CD8-positive, alpha-beta memory T cell (primary cell): ENCODE data around the gene PLD4. TPM values are rescaled to one million over a fixed set of nuclear protein-coding genes. Genes with fewer than 3 reads are reported as not detected.

Experiments used
- CTCF ChIA-PET: fragments of 350-600 bp; sonication (Branson Sonifier 250); formaldehyde crosslinking; loops from one replicate; lab custom pipeline; 2021; ENCODE audit warnings: antibody characterized with exemption; lab: Charles Lee
- POLR2A ChIA-PET: fragments of 350-600 bp; sonication (Branson Sonifier 250); formaldehyde crosslinking; loops from one replicate; lab custom pipeline; 2021; ENCODE audit warnings: antibody characterized with exemption; lab: Charles Lee
- DNase-seq, 5 donors: peaks; one replicate each; pipeline versions ENCODE4 v3.0.0 to v3.0.0-alpha.2; 2020 to 2022; ENCODE audit warnings: mixed read lengths in 1 of 5
- H3K27ac ChIP-seq: one replicate; pipeline ENCODE4 v1.7.0; 2013; ENCODE audit warnings: low read depth, mild to moderate bottlenecking, low read length, moderate library complexity
- H3K27me3 ChIP-seq: 2 replicates; pipeline ENCODE4 v1.7.0; 2013; ENCODE audit warnings: low read length, mild to moderate bottlenecking; ENCODE audit not compliant: insufficient read depth, poor library complexity, severe bottlenecking
- H3K36me3 ChIP-seq: 2 replicates; pipeline ENCODE4 v1.7.0; 2013; ENCODE audit warnings: mild to moderate bottlenecking, low read length, moderate library complexity; ENCODE audit not compliant: insufficient read depth
- H3K4me1 ChIP-seq: 2 replicates; pipeline ENCODE4 v1.7.0; 2013; ENCODE audit warnings: mild to moderate bottlenecking, low read length, moderate library complexity; ENCODE audit not compliant: insufficient read depth
- H3K4me3 ChIP-seq: 2 replicates; pipeline ENCODE4 v1.7.0; 2013; ENCODE audit warnings: mild to moderate bottlenecking, low read length
- H3K9me3 ChIP-seq: 2 replicates; pipeline ENCODE4 v1.7.0; 2013; ENCODE audit warnings: mild to moderate bottlenecking, low read length
- H3K27ac Mint-ChIP-seq, 8 donors: one replicate each; pipeline ENCODE4 v1.8.0; 2020 to 2021; ENCODE audit warnings: mixed read lengths in 8 of 8, mild to moderate bottlenecking in 6 of 8, inconsistent platforms in 3 of 8, moderate library complexity in 3 of 8
- H3K27me3 Mint-ChIP-seq, 2 donors: one replicate each; pipeline ENCODE4 v1.8.0; 2020 to 2021; ENCODE audit warnings: mixed read lengths in 2 of 2, mild to moderate bottlenecking in 1 of 2, moderate library complexity in 1 of 2
- H3K36me3 Mint-ChIP-seq, 3 donors: one replicate each; pipeline ENCODE4 v1.8.0; 2020 to 2021; ENCODE audit warnings: mixed read lengths in 3 of 3, inconsistent platforms in 1 of 3, mild to moderate bottlenecking in 1 of 3
- H3K4me1 Mint-ChIP-seq, 3 donors: one replicate each; pipeline ENCODE4 v1.8.0; 2020 to 2021; ENCODE audit warnings: mixed read lengths in 3 of 3, inconsistent platforms in 1 of 3, mild to moderate bottlenecking in 1 of 3
- H3K4me3 Mint-ChIP-seq, 7 donors: one replicate each; pipeline ENCODE4 v1.8.0; 2020 to 2021; ENCODE audit warnings: mixed read lengths in 7 of 7, mild to moderate bottlenecking in 6 of 7, moderate library complexity in 4 of 7, inconsistent platforms in 2 of 7
- H3K9me3 Mint-ChIP-seq, 5 donors: one replicate each; pipeline ENCODE4 v1.8.0; 2020 to 2022; ENCODE audit warnings: mixed read lengths in 5 of 5, mild to moderate bottlenecking in 3 of 5, moderate library complexity in 2 of 5, inconsistent platforms in 1 of 5
- polyA plus RNA-seq: library from polyadenylated mRNA; unstranded; fragments of 300-500 nt; fragmentation: Illumina TruSeq; gene quantifications from one replicate; pipeline ENCODE4 v1.2.3, GENCODE V29; 2021
- total RNA-seq, 2 experiments: library from RNA; stranded (reverse); gene quantifications; one replicate each; pipeline ENCODE4 v1.2.3, GENCODE V29; 2021

PLD4 gene, protein sequence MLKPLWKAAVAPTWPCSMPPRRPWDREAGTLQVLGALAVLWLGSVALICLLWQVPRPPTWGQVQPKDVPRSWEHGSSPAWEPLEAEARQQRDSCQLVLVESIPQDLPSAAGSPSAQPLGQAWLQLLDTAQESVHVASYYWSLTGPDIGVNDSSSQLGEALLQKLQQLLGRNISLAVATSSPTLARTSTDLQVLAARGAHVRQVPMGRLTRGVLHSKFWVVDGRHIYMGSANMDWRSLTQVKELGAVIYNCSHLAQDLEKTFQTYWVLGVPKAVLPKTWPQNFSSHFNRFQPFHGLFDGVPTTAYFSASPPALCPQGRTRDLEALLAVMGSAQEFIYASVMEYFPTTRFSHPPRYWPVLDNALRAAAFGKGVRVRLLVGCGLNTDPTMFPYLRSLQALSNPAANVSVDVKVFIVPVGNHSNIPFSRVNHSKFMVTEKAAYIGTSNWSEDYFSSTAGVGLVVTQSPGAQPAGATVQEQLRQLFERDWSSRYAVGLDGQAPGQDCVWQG
- total RNA-seq (under 1 TPM in 1 of 2 experiments, not detected in 1; 0.04 TPM), polyA plus RNA-seq (not detected)

DNA sequence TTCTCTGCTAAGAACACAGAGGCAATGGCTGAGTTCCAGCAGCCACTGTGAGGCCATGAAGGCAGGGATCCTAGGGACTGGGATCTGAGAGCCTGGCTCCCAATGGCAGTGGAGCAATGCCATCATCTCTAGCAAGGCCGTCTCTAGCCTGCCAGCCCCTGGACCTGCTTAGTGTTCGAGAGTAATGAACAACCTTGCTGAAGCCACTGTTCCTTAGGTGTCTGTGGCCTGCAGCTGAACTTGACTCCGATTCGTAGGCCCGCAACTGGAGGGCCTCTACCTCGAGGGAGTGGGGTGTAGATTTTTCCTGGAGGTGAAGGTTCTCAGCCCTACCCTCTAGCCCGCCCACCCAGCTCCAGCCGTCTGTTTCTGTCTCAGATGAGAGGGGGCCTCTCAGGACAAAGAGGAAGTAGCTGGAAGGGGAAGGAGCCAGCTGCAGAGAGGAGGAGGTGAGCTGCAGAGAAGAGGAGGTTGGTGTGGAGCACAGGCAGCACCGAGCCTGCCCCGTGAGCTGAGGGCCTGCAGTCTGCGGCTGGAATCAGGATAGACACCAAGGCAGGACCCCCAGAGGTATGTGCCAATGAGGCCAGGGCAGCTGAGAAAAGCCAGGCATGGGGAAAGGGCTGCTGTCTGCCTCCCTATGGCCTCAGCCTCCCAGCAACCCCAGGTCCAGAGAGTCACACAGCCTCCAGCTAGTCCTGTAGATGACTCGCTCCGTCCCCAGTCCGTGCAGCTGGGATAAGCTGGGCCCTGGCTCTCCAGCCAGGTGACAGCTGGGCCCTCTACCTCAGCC, at the start of gene PLD4:
Gene PLD4 (plus strand): TSS at position 459 of the 793 bp plus-strand sequence. CDS start 2,262 bp downstream, outside the sequence.
- no peaks in the 10 kb centered on the region for H3K9me3 Mint-ChIP-seq
- Histone ChIP-seq H3K4me1 (no peaks in the 10 kb centered on the region), H3K27me3 (no peaks in the 10 kb centered on the region), H3K27ac (no peak within 1 kb of the TSS), H3K9me3 (no peaks in the 10 kb centered on the region), H3K36me3 (no peaks in the 10 kb centered on the region), H3K4me3 (no peak within 1 kb of the TSS)
- POLR2A ChIA-PET: no interaction called here
- H3K27me3 Mint-ChIP-seq: peaks cover 4 to 7% of the 10 kb centered on the region in 2 donors
- H3K36me3 Mint-ChIP-seq: no peaks in the 10 kb centered on the region
- no peak for DNase-seq
- H3K4me1 Mint-ChIP-seq: no peaks in the 10 kb centered on the region
- H3K4me3 Mint-ChIP-seq: peak within 1 kb of the TSS in 1 of 7 donors; percentile 19
- CTCF ChIA-PET: no interaction called here
- no peak within 1 kb of the TSS for H3K27ac Mint-ChIP-seq

DNA sequence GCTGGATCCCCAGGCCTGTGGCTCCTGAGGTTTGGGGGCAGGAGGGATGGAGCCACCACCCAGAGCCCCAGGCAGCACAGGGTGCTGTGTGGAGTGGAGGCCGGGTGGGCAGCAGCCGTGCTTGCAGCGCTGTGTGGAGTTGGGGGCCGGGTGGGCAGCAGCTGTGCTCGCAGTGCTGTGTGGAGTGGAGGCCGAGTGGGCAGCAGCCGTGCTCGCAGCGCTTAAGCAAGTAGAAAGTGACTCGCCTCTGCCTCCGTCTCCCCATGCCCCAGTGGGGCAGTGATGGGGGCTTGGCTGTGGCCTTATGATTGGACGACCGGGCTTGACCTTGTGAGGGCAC, 49.3 kb upstream of the PLD4 start:
- POLR2A ChIA-PET: no interaction called here
- CTCF ChIA-PET: no interaction called here
- H3K27ac Mint-ChIP-seq: no peak overlapping the region

DNA sequence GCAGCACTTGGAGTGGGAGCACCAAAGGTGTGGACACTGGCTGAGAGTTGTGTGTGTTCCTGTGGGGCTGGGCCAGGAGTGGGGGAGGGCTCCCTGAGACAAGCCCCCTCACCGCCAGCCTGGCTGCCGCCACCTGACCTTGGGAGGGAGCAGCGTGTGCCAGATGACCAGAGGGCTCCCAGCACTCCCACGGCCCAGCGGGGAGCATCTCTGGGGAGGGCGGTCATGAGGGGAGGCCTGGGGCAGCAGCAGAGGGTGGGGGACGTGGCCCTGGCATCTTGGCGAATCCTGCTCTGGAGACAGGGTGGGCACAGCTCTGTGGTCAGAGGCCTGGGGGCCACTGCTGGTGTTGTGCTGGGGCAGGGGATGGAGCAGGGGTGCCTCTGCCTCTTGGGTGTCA, 48.9 kb upstream of the PLD4 start:
- Mint-ChIP-seq H3K4me3 (no peak overlapping the region), H3K9me3 (no peaks in the 10 kb centered on the region), H3K4me1 (peaks cover 0 to 5% (median 0%) of the 10 kb centered on the region in 3 donors), H3K27ac (peak overlapping the region in 1 of 8 donors; percentile 15), H3K36me3 (peaks cover 0 to 2% (median 0%) of the 10 kb centered on the region in 3 donors), H3K27me3 (peaks cover 0 to 5% of the 10 kb centered on the region in 2 donors)
- H3K4me1 ChIP-seq: no peaks in the 10 kb centered on the region
- no peaks in the 10 kb centered on the region for H3K36me3 ChIP-seq
- H3K27ac ChIP-seq: no peak overlapping the region
- H3K4me3 ChIP-seq: no peak overlapping the region
- POLR2A ChIA-PET: no interaction called here
- no peak for DNase-seq
- H3K9me3 ChIP-seq: no peaks in the 10 kb centered on the region
- CTCF ChIA-PET: no interaction called here
- no peaks in the 10 kb centered on the region for H3K27me3 ChIP-seq

More for the DNA sequence above, 49.3 kb upstream of the PLD4 start:
- H3K27me3 ChIP-seq: no peaks in the 10 kb centered on the region
- Mint-ChIP-seq H3K4me1 (peaks cover 0 to 5% (median 0%) of the 10 kb centered on the region in 3 donors), H3K36me3 (no peaks in the 10 kb centered on the region), H3K27me3 (peaks cover 0 to 5% of the 10 kb centered on the region in 2 donors), H3K4me3 (no peak overlapping the region), H3K9me3 (no peaks in the 10 kb centered on the region)
- H3K27ac ChIP-seq: no peak overlapping the region
- no peak overlapping the region for H3K4me3 ChIP-seq
- no peaks in the 10 kb centered on the region for H3K36me3 ChIP-seq
- H3K9me3 ChIP-seq: no peaks in the 10 kb centered on the region
- H3K4me1 ChIP-seq: no peaks in the 10 kb centered on the region
- no peak for DNase-seq

DNA sequence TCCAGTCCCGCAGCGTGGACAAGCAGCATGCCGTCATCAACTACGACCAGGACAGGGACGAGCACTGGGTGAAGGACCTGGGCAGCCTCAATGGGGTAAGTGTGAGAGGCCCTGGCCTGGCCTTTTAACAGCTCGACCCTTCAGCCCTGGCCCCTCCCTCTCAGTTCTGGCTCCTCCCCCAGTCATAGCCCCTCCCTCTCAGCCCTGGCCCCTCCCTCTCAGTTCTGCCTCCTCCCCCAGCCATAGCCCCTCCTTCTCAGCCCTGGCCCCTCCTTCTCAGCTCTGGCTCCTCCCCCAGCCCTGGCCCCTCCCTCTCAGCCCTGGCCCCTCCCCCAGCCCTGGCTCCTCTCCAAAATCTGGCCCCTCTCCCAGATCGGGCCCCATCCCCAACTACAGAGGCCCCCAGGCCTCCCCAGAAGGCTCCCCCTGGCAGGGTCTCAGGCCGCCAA, 48.4 kb upstream of the PLD4 start:
- H3K36me3 Mint-ChIP-seq: peaks cover 0 to 2% (median 0%) of the 10 kb centered on the region in 3 donors
- DNase-seq: peak in 2 of 5 donors; percentile 20 to 22
- no peaks in the 10 kb centered on the region for H3K27me3 ChIP-seq
- H3K9me3 ChIP-seq: no peaks in the 10 kb centered on the region
- H3K9me3 Mint-ChIP-seq: no peaks in the 10 kb centered on the region
- no peaks in the 10 kb centered on the region for H3K36me3 ChIP-seq
- peak overlapping the region in 2 of 8 donors; percentile 15 to 72 for H3K27ac Mint-ChIP-seq
- ChIA-PET POLR2A (no interaction called here), CTCF (no interaction called here)
- no peak overlapping the region for H3K4me3 ChIP-seq
- H3K4me1 Mint-ChIP-seq: peaks cover 0 to 5% (median 0%) of the 10 kb centered on the region in 3 donors
- H3K4me3 Mint-ChIP-seq: no peak overlapping the region
- no peak overlapping the region for H3K27ac ChIP-seq
- peaks cover 0 to 5% of the 10 kb centered on the region in 2 donors for H3K27me3 Mint-ChIP-seq
- no peaks in the 10 kb centered on the region for H3K4me1 ChIP-seq

DNA sequence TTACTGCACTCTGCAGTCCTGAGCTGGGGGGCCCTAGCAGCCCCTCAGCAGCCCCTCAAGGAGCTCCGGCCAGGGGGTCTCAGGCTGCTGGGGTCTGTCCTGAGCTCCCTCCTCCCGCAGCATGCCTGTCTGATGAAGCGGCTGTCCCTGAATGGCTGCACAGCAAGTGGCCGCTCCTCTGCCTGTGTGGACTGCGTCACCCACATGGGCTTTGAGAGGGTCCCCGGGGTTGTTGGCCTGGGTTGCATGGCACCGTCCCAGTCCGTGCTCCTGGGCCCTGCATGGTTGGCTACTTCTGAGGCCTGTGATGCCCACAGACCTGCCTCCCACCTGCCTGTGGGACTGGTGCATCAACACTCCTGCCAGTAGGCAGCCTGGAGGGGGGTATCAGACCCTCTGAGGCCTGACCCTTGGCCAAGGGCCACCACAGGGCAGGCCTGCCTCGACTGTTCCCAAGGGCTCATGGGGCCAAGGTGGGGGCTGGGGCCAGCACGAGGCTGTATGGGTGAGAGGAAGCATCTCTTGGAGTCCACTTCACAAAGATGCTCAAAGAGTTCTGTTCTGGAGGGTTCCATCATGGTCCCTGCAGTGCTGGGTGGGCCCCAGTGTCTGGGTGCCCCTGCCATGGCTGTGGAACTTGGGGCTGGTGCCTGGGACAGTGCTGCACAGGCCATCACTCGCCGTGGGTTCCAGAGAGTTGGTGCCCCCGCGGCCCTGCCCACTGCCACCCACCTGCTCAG, 47.4 kb upstream of the PLD4 start:
- Mint-ChIP-seq H3K27me3 (peaks cover 3 to 5% of the 10 kb centered on the region in 2 donors), H3K36me3 (peaks cover 0 to 2% (median 0%) of the 10 kb centered on the region in 3 donors), H3K9me3 (no peaks in the 10 kb centered on the region), H3K27ac (no peak overlapping the region), H3K4me1 (peaks cover 0 to 5% (median 0%) of the 10 kb centered on the region in 3 donors), H3K4me3 (no peak overlapping the region)
- Histone ChIP-seq H3K4me1 (no peaks in the 10 kb centered on the region), H3K4me3 (no peak overlapping the region), H3K36me3 (no peaks in the 10 kb centered on the region), H3K27me3 (no peaks in the 10 kb centered on the region), H3K27ac (no peak overlapping the region), H3K9me3 (no peaks in the 10 kb centered on the region)
- ChIA-PET CTCF (no interaction called here), POLR2A (no interaction called here)
- no peak for DNase-seq

DNA sequence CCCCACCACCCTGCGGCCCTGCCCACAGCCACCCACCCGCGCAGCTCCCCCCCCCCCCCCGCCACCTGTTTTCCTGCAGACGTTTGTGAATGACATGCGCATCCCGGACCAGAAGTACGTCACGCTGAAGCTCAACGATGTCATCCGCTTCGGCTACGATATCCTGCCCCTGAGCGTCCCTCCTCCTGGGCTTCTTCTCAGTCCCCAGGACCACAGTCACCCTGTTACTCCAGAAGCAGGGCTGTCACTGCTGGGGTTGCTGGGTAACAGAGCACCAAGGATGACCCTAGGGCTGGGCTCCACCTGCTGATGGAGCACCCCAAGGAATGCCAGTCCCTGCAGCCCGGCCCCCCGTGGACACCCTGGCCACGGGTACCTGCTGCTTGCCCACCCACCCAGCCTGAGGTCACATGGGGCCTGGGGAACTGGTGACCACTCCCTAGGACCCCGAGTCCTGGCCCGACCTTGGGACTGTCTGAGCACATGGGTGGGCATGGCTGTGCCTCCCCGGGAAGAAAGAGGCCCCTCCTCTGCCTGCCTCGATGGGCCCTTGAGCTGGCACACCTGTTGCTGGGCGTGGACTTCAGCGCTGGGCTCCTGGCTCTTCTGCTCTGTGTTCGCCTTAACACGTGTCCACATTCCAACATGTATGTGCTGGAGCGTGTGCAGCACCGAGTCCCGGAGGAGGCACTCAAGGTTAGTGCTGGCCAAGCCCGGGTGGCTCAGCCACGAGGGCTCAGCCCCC, 46.7 kb upstream of the PLD4 start:
- H3K4me3 Mint-ChIP-seq: no peak overlapping the region
- ChIA-PET CTCF (no interaction called here), POLR2A (no interaction called here)
- Histone ChIP-seq H3K4me1 (no peaks in the 10 kb centered on the region), H3K4me3 (no peak overlapping the region), H3K27ac (no peak overlapping the region), H3K9me3 (no peaks in the 10 kb centered on the region), H3K27me3 (no peaks in the 10 kb centered on the region), H3K36me3 (no peaks in the 10 kb centered on the region)
- DNase-seq: no peak
- no peaks in the 10 kb centered on the region for H3K9me3 Mint-ChIP-seq
- H3K27ac Mint-ChIP-seq: no peak overlapping the region
- H3K36me3 Mint-ChIP-seq: peaks cover 0 to 2% (median 0%) of the 10 kb centered on the region in 3 donors
- peaks cover 0 to 3% of the 10 kb centered on the region in 2 donors for H3K27me3 Mint-ChIP-seq
- no peaks in the 10 kb centered on the region for H3K4me1 Mint-ChIP-seq

DNA sequence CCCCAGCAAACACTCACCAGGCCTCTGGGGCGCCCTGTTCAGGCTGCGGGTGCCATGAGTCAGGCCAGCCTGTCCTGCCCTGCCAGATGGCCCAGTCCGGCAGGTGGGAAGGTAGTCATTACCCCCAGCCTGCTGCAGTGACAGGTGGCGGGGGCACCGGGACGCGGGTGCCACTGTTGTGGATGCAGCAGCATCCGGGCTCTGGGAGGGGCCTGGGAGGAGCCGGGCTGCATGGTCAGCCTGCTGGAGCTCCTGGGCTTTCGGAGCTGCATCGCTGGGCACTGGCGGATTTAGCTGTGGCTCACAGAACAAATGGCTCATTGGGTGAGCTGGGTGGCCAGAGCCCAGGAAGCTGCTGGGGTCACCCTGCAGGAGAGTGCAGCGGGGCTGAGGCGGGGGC, 46.1 kb upstream of the PLD4 start:
- peak in 1 of 5 donors; percentile 33 for DNase-seq
- no peak overlapping the region for H3K27ac Mint-ChIP-seq
- no peaks in the 10 kb centered on the region for H3K4me1 Mint-ChIP-seq
- ChIA-PET CTCF (no interaction called here), POLR2A (no interaction called here)
- no peaks in the 10 kb centered on the region for H3K9me3 Mint-ChIP-seq
- peaks cover 0 to 2% (median 0%) of the 10 kb centered on the region in 3 donors for H3K36me3 Mint-ChIP-seq
- Histone ChIP-seq H3K27me3 (no peaks in the 10 kb centered on the region), H3K9me3 (no peaks in the 10 kb centered on the region), H3K4me3 (no peak overlapping the region), H3K27ac (no peak overlapping the region), H3K36me3 (no peaks in the 10 kb centered on the region), H3K4me1 (no peaks in the 10 kb centered on the region)
- H3K27me3 Mint-ChIP-seq: peaks cover 0 to 3% of the 10 kb centered on the region in 2 donors
- no peak overlapping the region for H3K4me3 Mint-ChIP-seq
